Osteocyte (in vitro differentiated cells): ENCODE measurements around the gene ZNF101. TPM values are rescaled to one million over a fixed set of nuclear protein-coding genes. Genes with fewer than 3 reads are reported as not detected.
A peak's percentile ranks its signal among the peaks of the same experiment; 100 is the strongest.

Source experiments
- DNase-seq: peaks from one replicate; pipeline ENCODE4 v3.0.0; 2021; ENCODE audit warnings: mixed read lengths; ENCODE audit not compliant: unreplicated experiment; ENCODE audit errors: extremely low spot score
- H3K27ac Mint-ChIP-seq: one replicate; pipeline ENCODE4 v1.8.0; 2021; ENCODE audit warnings: mild to moderate bottlenecking, mixed read lengths; ENCODE audit not compliant: unreplicated experiment
- H3K27me3 Mint-ChIP-seq: one replicate; pipeline ENCODE4 v1.8.0; 2021; ENCODE audit warnings: mixed read lengths; ENCODE audit not compliant: unreplicated experiment
- H3K36me3 Mint-ChIP-seq: one replicate; pipeline ENCODE4 v1.8.0; 2021; ENCODE audit warnings: mixed read lengths; ENCODE audit not compliant: unreplicated experiment
- H3K4me1 Mint-ChIP-seq: one replicate; pipeline ENCODE4 v1.8.0; 2021; ENCODE audit warnings: mixed read lengths; ENCODE audit not compliant: unreplicated experiment
- H3K4me3 Mint-ChIP-seq: one replicate; pipeline ENCODE4 v1.8.0; 2021; ENCODE audit warnings: mild to moderate bottlenecking, moderate library complexity, mixed read lengths; ENCODE audit not compliant: unreplicated experiment
- H3K9me3 Mint-ChIP-seq: one replicate; pipeline ENCODE4 v1.8.0; 2021; ENCODE audit warnings: mixed read lengths; ENCODE audit not compliant: unreplicated experiment
- total RNA-seq: library from RNA; stranded (reverse); gene quantifications from 2 replicates; pipeline ENCODE4 v1.2.1, GENCODE V29; 2021
- TF ChIP-seq, protein P1 (sequence below): fragments of 200-600 bp; sonication (generic); IDR thresholded peaks from 2 replicates; pipeline ENCODE4 v1.5.0; 2021; ENCODE audit warnings: antibody characterized with exemption, mild to moderate bottlenecking, moderate library complexity

Gene ZNF101
- total RNA-seq, 1 donor from 2014 or later, result 8.4 TPM

DNA sequence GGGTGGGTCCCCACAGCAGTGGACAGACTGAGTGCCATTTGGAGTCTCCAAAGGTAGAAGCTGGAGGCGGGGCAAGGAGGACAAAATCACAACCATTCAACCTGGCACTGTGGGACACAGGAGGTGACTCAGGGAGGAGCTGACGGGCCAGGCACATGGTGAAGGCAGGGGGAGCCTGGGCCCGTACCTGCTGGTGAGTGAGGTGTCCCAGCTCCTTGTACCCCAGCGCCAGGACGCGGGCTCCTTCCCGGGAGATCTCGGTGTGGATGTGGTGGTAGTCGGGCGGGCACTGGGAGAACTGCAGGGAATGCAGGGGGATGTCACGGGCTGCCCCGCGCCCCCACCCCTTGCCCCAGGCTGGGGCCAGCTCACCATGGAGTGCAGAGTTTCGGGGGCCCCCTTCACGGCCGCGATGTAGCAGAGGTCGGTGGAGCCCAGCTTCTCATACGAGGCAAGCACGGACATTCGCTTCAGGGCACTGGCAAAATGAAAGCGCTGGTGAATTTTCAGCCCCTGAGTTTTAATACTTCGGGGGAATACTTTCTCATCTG, 15.0 kb upstream of the ZNF101 start:
- H3K4me1 Mint-ChIP-seq, result no peaks in the 10 kb centered on the region
- peaks cover 46% of the 10 kb centered on the region for H3K36me3 Mint-ChIP-seq
- H3K4me3 Mint-ChIP-seq, result no peak overlapping the region
- TF ChIP-seq, protein P1, sequence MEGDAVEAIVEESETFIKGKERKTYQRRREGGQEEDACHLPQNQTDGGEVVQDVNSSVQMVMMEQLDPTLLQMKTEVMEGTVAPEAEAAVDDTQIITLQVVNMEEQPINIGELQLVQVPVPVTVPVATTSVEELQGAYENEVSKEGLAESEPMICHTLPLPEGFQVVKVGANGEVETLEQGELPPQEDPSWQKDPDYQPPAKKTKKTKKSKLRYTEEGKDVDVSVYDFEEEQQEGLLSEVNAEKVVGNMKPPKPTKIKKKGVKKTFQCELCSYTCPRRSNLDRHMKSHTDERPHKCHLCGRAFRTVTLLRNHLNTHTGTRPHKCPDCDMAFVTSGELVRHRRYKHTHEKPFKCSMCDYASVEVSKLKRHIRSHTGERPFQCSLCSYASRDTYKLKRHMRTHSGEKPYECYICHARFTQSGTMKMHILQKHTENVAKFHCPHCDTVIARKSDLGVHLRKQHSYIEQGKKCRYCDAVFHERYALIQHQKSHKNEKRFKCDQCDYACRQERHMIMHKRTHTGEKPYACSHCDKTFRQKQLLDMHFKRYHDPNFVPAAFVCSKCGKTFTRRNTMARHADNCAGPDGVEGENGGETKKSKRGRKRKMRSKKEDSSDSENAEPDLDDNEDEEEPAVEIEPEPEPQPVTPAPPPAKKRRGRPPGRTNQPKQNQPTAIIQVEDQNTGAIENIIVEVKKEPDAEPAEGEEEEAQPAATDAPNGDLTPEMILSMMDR, result no peak
- peak; percentile 81 for DNase-seq
- no peaks in the 10 kb centered on the region for H3K27me3 Mint-ChIP-seq
- H3K9me3 Mint-ChIP-seq, result no peaks in the 10 kb centered on the region
- H3K27ac Mint-ChIP-seq, result no peak overlapping the region

DNA sequence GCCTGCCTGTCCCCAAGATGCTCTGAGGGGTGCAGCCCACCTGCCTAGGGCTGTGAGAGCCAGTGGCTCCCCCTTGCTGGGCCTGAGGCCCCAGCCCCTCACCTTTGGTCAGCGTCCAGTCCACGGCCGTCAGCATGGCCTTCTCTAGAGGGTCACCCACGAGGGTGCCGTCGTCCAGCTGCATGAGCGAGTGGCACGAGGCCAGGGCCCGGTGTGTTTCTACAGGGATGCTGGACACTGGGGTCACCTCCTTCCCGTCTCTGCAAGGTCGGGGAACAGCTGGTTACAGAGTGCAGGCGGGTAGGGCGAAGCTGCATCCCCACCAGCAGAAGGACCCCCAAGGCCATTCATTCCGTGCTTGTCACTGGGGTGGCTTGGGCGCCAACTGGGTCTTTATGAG, 14.2 kb upstream of the ZNF101 start:
- TF ChIP-seq, protein P1, result no peak
- Mint-ChIP-seq H3K36me3 (peaks cover 44% of the 10 kb centered on the region), H3K4me3 (no peak overlapping the region), H3K27ac (no peak overlapping the region), H3K27me3 (no peaks in the 10 kb centered on the region), H3K4me1 (no peaks in the 10 kb centered on the region), H3K9me3 (no peaks in the 10 kb centered on the region)
- DNase-seq, result peak; percentile 83

DNA sequence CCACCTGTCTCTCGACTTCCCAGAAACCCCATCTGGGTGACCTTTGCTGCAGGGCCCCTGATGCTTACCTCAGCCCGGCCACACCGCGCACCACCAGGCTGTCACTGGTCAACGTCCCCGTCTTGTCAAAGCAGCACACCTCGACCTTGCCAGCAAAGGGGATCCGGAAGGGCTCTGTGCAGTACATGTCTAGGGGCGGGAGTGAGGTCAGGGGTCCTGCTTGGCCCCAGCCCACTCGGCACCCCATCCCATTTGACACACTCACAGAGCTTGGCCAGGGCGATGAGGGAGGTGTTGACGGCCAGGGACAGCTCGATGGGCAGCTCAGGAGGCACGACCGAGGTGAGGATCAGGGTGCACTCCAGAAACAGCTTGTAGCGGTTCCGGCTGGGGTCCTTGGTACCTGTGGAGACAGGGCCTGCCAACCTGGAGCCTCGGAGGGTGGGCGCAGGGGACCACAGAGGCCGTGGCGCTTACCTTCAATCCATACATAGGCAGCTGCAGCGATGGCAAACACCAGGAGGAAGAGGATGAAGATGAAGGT, 13.5 kb upstream of the ZNF101 start:
- no peak overlapping the region for H3K27ac Mint-ChIP-seq
- H3K4me1 Mint-ChIP-seq, result no peaks in the 10 kb centered on the region
- H3K27me3 Mint-ChIP-seq, result no peaks in the 10 kb centered on the region
- peak; percentile 81 for DNase-seq
- peaks cover 44% of the 10 kb centered on the region for H3K36me3 Mint-ChIP-seq
- TF ChIP-seq, protein P1, result no peak
- H3K4me3 Mint-ChIP-seq, result no peak overlapping the region
- no peaks in the 10 kb centered on the region for H3K9me3 Mint-ChIP-seq

DNA sequence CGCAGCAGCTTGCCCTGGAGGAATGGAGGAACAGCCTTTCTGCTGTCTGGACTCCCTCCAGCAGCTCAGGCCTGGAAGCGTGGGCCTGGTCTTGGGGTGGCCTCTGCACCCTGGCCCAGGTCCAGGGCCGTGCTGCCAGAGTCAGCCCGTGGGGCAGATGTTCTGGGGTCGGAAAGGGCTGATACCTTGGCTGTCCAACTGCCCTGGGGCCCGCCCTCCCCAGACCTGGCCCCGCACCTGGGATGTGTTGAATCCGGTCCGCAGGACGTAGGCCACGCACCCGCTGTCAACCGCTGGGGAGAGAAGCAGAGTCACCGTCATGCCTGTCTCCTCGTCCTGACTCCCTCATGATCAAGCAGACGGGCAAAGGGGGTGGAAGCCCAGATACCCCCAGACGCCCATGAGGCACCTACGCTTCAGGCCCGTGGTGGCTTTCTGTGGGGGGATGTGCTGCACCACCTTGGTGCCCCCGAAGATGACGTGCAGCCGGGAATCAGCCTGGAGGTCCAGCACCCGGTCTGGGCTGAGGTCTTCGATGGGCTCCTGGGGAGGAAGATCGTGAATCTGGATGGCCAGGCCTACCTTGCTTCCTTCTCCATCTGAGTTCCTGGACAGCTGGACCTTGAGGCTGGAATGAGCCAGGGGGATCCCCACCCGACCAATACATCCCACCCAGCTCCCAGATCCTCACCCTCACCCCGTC, 12.8 kb upstream of the ZNF101 start:
- Mint-ChIP-seq H3K4me1 (no peaks in the 10 kb centered on the region), H3K4me3 (no peak overlapping the region), H3K27ac (no peak overlapping the region), H3K36me3 (peaks cover 39% of the 10 kb centered on the region), H3K9me3 (no peaks in the 10 kb centered on the region), H3K27me3 (no peaks in the 10 kb centered on the region)
- DNase-seq, result no peak
- TF ChIP-seq, protein P1, result no peak
